Bronchial epithelial cell (primary cell): ENCODE measurements around the gene CYTH3. TPM values are rescaled to one million over a fixed set of nuclear protein-coding genes. Genes with fewer than 3 reads are reported as not detected.
A peak's percentile ranks its signal among the peaks of the same experiment; 100 is the strongest.

Experiments
- DNase-seq: peaks from one replicate; pipeline ENCODE4 v3.0.0-alpha.2; 2010; ENCODE audit warnings: low read depth
- FAIRE-seq: peaks from 2 replicates; lab custom pipeline; 2011; peaks lifted over from hg19 to GRCh38; lab: Jason Lieb, UNC
- H3K27me3 ChIP-seq: 2 replicates; pipeline ENCODE4 v1.5.1; 2011; ENCODE audit warnings: low read length; ENCODE audit not compliant: control insufficient read depth, insufficient read depth
- H3K36me3 ChIP-seq: 2 replicates; pipeline ENCODE4 v1.5.1; 2011; ENCODE audit warnings: low read length; ENCODE audit not compliant: control insufficient read depth, insufficient read depth
- H3K4me3 ChIP-seq: 2 replicates; pipeline ENCODE4 v1.5.1; 2011; ENCODE audit warnings: mild to moderate bottlenecking, low read depth, low read length, control low read depth
- CTCF ChIP-seq: IDR thresholded peaks from 2 replicates; pipeline ENCODE4 v1.5.1; 2011; ENCODE audit warnings: mild to moderate bottlenecking, moderate library complexity, low read length, control low read depth, inconsistent platforms; ENCODE audit not compliant: insufficient read depth, severe bottlenecking
- total RNA-seq: library from RNA; depleted of rRNA; stranded (reverse); fragments of >200 nt; gene quantifications from 2 replicates; pipeline ENCODE4 v1.2.1, GENCODE V29; 2014

The CYTH3 gene
- total RNA-seq, 1 donor from 2014 or later = 11.6 TPM

DNA sequence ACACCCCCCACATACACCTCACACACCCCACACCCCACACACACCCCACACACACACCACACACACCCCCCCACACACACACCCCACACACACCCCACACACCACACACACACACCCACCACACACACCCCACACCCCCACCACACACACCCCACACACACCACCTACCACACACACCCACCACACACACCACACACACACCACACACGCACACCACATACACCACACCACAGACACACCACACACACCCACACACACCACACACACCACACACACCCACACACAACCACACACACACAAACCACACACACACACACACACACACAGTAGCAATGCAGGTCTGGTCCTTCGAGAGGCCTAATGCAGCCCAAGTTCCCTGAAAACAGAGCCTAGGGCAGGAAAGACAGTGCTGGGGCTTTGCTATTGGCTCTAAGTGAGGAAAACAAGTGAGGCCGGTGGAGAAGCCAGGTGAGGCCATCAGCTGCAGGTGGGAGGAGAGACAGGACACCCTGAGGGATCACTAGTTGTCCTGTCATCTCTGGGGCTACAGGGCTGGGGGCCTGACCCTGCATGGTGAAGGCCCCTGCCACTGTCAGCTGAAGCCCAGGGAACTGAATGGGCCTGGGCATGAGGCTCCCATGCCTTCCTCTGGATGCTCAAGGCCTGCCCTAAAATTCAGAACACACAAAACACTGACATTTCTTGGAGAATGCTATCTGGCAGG, 92.6 kb downstream of the CYTH3 start:
- H3K36me3 ChIP-seq = peaks cover 2% of the 10 kb centered on the region
- no peaks in the 10 kb centered on the region for H3K27me3 ChIP-seq
- FAIRE-seq = peak; percentile 70
- TF ChIP-seq CTCF = no peak
- no peak overlapping the region for H3K4me3 ChIP-seq
- no peak for DNase-seq

- Histone ChIP-seq H3K27me3 (no peaks in the 10 kb centered on the region), H3K4me3 (no peak overlapping the region), H3K36me3 (peaks cover 2% of the 10 kb centered on the region)
- TF ChIP-seq CTCF = no peak
- DNase-seq (no peak), FAIRE-seq (no peak)
These were observed 94.0 kb downstream of the CYTH3 start for GRCh38 chr7:6178298-6179029.

GRCh38 chr7:6175645-6176044, 96.8 kb downstream of the CYTH3 start:
- Histone ChIP-seq H3K27me3 (no peaks in the 10 kb centered on the region), H3K36me3 (peaks cover 5% of the 10 kb centered on the region), H3K4me3 (no peak overlapping the region)
- no peak for FAIRE-seq
- no peak for TF ChIP-seq CTCF
- peak; percentile 64 for DNase-seq

DNA sequence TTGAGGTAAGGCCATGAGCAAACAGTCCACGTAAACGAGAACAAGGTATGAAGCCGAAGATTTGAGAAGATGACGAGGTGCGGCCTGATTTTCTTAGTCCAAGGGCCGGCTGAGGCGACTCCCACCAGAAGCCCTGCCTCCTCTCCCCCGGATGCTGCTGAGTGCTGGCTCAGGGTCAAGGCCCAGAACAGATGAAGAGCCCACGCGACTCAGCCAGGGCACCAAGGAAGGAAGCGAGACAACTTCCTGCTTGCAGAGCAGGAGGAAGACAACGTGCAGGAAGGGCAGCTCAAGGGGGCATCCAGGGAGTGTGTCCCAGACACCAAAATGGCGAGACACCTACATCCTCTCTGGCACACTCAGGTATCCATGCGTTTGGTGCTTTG, 99.5 kb downstream of the CYTH3 start:
- peak; percentile 43 for FAIRE-seq
- Histone ChIP-seq H3K36me3 (peaks cover 5% of the 10 kb centered on the region), H3K27me3 (no peaks in the 10 kb centered on the region), H3K4me3 (no peak overlapping the region)
- TF ChIP-seq CTCF = no peak
- no peak for DNase-seq

- no peak overlapping the region for H3K4me3 ChIP-seq
- no peak for TF ChIP-seq CTCF
- FAIRE-seq = peak; percentile 52
- H3K36me3 ChIP-seq = peaks cover 5% of the 10 kb centered on the region
- H3K27me3 ChIP-seq = no peaks in the 10 kb centered on the region
- peak; percentile 18 for DNase-seq
These were observed 100.1 kb downstream of the CYTH3 start for GRCh38 chr7:6172224-6172909.
